HFFc6 (cell line): ENCODE measurements around the gene CCDC57. TPM values are rescaled to one million over a fixed set of nuclear protein-coding genes. Genes with fewer than 3 reads are reported as not detected.
A peak's percentile ranks its signal among the peaks of the same experiment; 100 is the strongest.

Source experiments
- DNase-seq: peaks from one replicate; pipeline ENCODE4 v3.0.0-alpha.2; 2018
- H3K27ac Mint-ChIP-seq: 2 replicates; pipeline ENCODE4 v1.8.0; 2020; ENCODE audit warnings: mild to moderate bottlenecking, mixed read lengths
- H3K27me3 Mint-ChIP-seq: 2 replicates; pipeline ENCODE4 v1.8.0; 2021; ENCODE audit warnings: mild to moderate bottlenecking, moderate library complexity, mixed read lengths; ENCODE audit not compliant: insufficient read depth
- H3K36me3 Mint-ChIP-seq: 2 replicates; pipeline ENCODE4 v1.8.0; 2021; ENCODE audit warnings: low read depth, mixed read lengths
- H3K4me1 Mint-ChIP-seq: 2 replicates; pipeline ENCODE4 v1.8.0; 2020; ENCODE audit warnings: low read depth, mixed read lengths
- H3K4me3 Mint-ChIP-seq: 2 replicates; pipeline ENCODE4 v1.8.0; 2020; ENCODE audit warnings: mild to moderate bottlenecking, moderate library complexity, mixed read lengths
- H3K9me3 Mint-ChIP-seq: 2 replicates; pipeline ENCODE4 v1.8.0; 2020; ENCODE audit warnings: mild to moderate bottlenecking, mixed read lengths
- total RNA-seq, 6 experiments: library from RNA; stranded (reverse); fragmentation: NEBNext Ultra II Directional; extraction: Animal tissue kit (Norgen Biotek cat#: 25700); gene quantifications; 2 replicates in 1 of 6; 3 replicates in 5 of 6; pipeline ENCODE4 v1.2.3, GENCODE V29; 2021
- TF ChIP-seq, protein P1 (sequence below): fragments of 200-600 bp; sonication (generic); IDR thresholded peaks from 2 replicates; pipeline ENCODE4 v1.5.0; 2021; ENCODE audit warnings: antibody characterized with exemption, mild to moderate bottlenecking

Gene CCDC57
- total RNA-seq, 6 experiments from 2014 or later, result 12.8 to 15.6 (median 13.6) TPM

DNA sequence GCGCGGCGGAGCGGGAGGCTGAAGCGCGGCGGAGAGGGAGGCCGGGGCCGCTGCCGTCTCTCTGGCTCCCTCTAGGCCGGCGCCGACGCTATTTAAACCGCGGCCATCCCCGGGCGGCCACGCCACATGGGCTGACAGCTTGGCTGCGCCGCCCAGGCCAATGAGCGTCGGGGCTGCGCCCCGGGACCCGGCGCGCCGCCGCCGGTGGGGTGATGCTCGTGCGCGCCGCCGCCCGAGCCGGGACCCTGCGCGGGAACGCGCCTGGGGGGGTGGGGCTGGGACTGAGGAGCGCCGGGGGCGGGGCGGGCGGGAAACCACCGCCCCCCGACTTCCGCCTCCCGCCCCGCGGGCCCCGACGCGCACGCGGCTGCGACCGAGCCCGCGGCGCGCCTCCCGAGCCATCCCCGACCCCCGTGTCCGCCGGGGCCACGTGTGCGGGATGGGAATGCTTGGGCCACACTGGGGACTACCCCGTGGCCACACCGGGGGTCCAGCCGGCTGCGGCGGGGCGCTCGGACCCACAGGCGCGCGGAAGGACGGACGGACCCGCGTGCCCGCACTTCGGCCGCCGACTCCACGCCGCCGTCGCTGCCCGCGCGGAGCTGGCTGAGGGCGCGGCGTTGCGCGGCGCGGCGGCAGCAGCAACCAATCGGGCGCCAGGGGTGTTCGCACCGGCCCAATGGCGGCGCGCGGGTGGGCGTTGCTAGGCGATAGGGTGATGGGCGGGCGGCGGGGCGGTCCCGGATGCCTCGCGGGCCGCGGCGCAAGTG, 114.3 kb downstream of the CCDC57 start, which contains the start of gene FASN:
Gene FASN, minus strand, starts transcription at position 68 of the 770 bp plus-strand sequence. CDS start 1,791 bp downstream, outside the sequence.
- Mint-ChIP-seq H3K4me3 (peak within 1 kb of the TSS; percentile 78), H3K4me1 (no peaks in the 10 kb centered on the region), H3K27ac (no peak within 1 kb of the TSS), H3K36me3 (no peaks in the 10 kb centered on the region), H3K9me3 (no peaks in the 10 kb centered on the region), H3K27me3 (no peaks in the 10 kb centered on the region)
- peak; percentile 92 for DNase-seq
- TF ChIP-seq, protein P1, sequence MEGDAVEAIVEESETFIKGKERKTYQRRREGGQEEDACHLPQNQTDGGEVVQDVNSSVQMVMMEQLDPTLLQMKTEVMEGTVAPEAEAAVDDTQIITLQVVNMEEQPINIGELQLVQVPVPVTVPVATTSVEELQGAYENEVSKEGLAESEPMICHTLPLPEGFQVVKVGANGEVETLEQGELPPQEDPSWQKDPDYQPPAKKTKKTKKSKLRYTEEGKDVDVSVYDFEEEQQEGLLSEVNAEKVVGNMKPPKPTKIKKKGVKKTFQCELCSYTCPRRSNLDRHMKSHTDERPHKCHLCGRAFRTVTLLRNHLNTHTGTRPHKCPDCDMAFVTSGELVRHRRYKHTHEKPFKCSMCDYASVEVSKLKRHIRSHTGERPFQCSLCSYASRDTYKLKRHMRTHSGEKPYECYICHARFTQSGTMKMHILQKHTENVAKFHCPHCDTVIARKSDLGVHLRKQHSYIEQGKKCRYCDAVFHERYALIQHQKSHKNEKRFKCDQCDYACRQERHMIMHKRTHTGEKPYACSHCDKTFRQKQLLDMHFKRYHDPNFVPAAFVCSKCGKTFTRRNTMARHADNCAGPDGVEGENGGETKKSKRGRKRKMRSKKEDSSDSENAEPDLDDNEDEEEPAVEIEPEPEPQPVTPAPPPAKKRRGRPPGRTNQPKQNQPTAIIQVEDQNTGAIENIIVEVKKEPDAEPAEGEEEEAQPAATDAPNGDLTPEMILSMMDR, result peak; percentile 69

DNA sequence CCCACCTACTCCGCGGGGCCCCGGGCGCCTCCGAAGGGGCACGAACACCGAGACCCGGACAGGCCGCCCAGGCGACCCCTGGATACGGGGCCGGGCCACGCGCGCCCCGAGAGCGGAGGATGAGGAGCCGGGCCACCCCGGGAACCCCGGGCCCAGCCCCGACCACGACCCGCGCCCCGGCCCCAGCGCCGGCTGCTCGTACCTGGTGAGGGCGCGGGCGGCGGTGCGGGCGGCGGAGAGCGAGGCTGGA, 114.8 kb downstream of the CCDC57 start:
- no peak for DNase-seq
- H3K4me1 Mint-ChIP-seq, result no peaks in the 10 kb centered on the region
- TF ChIP-seq, protein P1, result no peak
- no peaks in the 10 kb centered on the region for H3K9me3 Mint-ChIP-seq
- no peaks in the 10 kb centered on the region for H3K27me3 Mint-ChIP-seq
- H3K36me3 Mint-ChIP-seq, result no peaks in the 10 kb centered on the region
- no peak overlapping the region for H3K27ac Mint-ChIP-seq
- H3K4me3 Mint-ChIP-seq, result peak overlapping the region; percentile 62

DNA sequence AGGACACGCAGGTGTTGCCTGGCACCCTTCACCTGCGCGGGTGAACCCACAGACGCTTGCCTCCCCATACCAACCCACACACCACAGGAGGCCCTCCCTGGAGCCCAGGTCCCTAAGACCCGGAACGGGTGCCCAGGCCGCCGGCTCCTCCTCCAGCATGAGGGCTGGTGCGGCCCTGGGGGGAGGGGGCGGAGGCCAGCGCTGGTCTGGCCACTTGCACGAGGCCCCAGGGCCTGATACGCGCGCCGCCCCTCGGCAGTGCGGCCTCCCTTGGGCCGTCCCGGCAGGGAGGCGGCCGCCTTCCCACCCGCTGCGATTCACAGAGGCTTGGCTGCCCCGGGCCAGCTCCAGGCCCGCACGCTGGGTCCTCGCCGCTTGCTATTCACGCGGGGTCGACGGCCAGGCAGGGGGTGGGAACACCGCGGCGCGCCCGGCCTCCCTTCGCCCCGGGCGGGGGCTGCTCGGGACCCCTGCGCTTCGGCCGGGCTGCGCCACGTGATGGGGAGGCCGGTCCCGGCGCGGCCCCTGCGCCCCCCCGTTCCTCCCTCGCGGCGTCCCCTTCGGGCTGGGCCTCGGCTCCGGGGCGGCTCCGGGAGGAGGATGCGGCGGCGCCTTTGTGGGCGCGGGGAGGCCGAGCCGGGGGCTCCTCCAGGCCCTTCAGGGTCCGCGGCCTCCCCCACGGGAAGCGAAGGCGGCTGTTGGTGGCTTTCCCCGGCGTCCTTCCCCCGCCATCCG, 115.3 kb downstream of the CCDC57 start:
- H3K36me3 Mint-ChIP-seq, result no peaks in the 10 kb centered on the region
- no peaks in the 10 kb centered on the region for H3K27me3 Mint-ChIP-seq
- H3K27ac Mint-ChIP-seq, result no peak overlapping the region
- peak overlapping the region; percentile 78 for H3K4me3 Mint-ChIP-seq
- TF ChIP-seq, protein P1, result no peak
- no peaks in the 10 kb centered on the region for H3K9me3 Mint-ChIP-seq
- peak; percentile 31 for DNase-seq
- H3K4me1 Mint-ChIP-seq, result no peaks in the 10 kb centered on the region

DNA sequence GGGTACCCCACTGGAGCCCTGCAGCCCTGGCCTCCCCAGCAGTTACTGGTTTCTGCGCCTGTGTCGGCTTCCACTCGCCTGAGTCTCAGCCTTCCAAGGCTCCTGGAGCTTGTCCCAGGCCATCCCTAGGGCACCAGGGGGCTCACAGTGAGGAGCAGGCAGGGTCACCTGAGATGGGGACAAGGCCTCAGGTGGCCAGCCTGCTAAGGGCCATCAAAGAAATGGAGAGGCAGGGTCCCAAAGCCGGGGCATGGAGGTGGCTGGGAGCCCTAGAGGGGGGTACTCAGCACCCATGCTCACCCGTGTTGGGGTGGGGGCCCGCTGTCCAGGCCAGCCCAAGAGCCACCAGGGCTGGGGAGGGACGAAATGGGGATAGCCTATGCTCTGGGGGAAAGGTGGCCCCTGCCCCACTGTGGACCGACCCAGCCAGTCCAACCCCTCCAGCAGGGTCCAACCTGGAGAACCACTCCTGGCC, 115.9 kb downstream of the CCDC57 start:
- DNase-seq, result no peak
- TF ChIP-seq, protein P1, result no peak
- Mint-ChIP-seq H3K27ac (no peak overlapping the region), H3K4me3 (peak overlapping the region; percentile 78), H3K9me3 (no peaks in the 10 kb centered on the region), H3K36me3 (no peaks in the 10 kb centered on the region), H3K27me3 (no peaks in the 10 kb centered on the region), H3K4me1 (no peaks in the 10 kb centered on the region)

DNA sequence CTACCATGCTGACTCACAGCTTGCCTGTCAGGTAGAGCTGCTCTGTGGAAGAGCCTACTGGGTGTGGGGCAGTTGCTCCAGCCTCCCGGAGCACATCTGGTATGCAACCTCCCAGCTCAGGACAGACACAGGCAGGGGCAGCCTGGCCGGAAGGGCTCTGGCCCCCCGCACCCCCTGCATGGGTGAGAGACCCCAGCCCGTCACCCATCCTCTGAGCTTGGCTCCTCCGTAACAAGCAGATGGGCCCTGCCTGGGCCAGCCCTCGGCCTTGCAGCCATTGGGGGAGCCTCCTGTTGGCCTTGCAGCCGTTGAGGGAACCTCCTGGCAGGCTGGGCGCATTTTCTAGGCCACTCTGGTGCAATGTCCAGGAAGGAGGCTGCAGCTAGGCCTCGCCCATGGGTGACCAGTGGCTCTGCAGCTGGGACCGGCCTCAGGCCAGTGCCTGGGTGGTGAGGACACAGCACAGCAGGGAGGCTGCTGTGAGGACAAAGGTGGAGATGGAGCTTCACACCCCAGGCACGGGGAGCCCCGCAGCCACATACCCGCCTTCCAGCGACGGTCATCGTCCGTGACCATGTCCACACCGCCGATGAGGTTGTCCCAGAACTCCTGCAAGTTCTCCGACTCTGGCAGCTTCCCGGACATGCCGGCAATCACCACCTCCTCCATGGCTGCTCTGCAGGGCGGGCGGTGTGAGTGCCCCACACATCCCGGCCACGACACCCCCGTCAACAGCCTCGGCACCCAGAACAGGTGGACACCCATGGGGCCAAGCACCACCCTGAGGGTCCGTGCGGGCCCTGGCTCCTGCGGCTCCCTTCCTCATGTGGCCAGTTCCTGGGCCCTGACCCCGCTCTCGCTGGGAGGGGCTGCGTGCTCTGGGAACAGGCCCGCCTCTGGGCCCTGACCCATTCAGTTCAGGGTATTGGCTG, 116.6 kb downstream of the CCDC57 start:
- no peaks in the 10 kb centered on the region for H3K36me3 Mint-ChIP-seq

More for the DNA sequence above, 116.6 kb downstream of the CCDC57 start:
- Mint-ChIP-seq H3K4me3 (peak overlapping the region; percentile 78), H3K27me3 (no peaks in the 10 kb centered on the region), H3K27ac (no peak overlapping the region; the same call in 1 of the 2 replicates), H3K9me3 (no peaks in the 10 kb centered on the region), H3K4me1 (no peaks in the 10 kb centered on the region)
- TF ChIP-seq, protein P1, result no peak
- DNase-seq, result no peak
